ENCODE measurements around the gene SCAPER.

DNA sequence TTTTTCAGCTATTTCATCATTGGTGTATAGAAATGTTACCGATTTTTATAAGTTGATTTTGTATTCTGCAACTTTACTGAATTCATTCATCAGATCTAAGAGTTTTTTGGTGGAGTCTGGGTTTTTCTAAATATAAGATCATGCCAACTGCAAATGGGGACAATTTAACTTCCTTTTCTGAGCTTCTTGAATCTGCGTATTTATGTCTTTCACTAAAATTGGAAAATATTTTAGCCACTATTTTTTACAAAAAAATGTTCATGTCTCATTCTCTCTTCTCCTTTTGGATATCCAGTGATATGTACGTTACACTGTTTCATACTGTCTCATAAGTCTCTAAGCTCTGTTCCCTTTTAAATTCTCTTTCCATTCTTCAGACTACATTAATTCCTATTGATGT, 444.8 kb downstream of the SCAPER start:
- TF ChIP-seq, protein P1, sequence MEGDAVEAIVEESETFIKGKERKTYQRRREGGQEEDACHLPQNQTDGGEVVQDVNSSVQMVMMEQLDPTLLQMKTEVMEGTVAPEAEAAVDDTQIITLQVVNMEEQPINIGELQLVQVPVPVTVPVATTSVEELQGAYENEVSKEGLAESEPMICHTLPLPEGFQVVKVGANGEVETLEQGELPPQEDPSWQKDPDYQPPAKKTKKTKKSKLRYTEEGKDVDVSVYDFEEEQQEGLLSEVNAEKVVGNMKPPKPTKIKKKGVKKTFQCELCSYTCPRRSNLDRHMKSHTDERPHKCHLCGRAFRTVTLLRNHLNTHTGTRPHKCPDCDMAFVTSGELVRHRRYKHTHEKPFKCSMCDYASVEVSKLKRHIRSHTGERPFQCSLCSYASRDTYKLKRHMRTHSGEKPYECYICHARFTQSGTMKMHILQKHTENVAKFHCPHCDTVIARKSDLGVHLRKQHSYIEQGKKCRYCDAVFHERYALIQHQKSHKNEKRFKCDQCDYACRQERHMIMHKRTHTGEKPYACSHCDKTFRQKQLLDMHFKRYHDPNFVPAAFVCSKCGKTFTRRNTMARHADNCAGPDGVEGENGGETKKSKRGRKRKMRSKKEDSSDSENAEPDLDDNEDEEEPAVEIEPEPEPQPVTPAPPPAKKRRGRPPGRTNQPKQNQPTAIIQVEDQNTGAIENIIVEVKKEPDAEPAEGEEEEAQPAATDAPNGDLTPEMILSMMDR (IDR thresholded peaks at IDR 0.05 in 8 of 11, conservative IDR thresholded peaks at IDR 0.05 in 3 of 11): no peak
- no peak for TF ChIP-seq POLR2A (IDR thresholded peaks at IDR 0.05)
